H9 (cell line): ENCODE results near the gene FCHSD2. TPM values are rescaled to one million over a fixed set of nuclear protein-coding genes. Genes with fewer than 3 reads are reported as not detected.

ENCODE experiments used
- DNase-seq: peaks from one replicate; pipeline ENCODE4 v3.0.0-alpha.2; 2017
- H2AFZ ChIP-seq: one replicate; pipeline ENCODE4 v1.6.1; 2013; ENCODE audit warnings: mild to moderate bottlenecking, low read length, control low read depth, moderate library complexity
- H2AK5ac ChIP-seq: 2 replicates; pipeline ENCODE4 v1.6.1; 2013; ENCODE audit warnings: low read length, control low read depth, mixed read lengths; ENCODE audit not compliant: insufficient read length
- H2BK120ac ChIP-seq: one replicate; pipeline ENCODE4 v1.6.1; 2013; ENCODE audit warnings: low read depth, mild to moderate bottlenecking, low read length, control low read depth, inconsistent platforms; ENCODE audit not compliant: poor library complexity, severe bottlenecking
- H2BK12ac ChIP-seq: 2 replicates; pipeline ENCODE4 v1.6.1; 2013; ENCODE audit warnings: low read length, control low read depth, mixed read lengths, low read depth; ENCODE audit not compliant: insufficient read length
- H2BK15ac ChIP-seq: 2 replicates; pipeline ENCODE4 v1.6.1; 2013; ENCODE audit warnings: low read depth, low read length, control low read depth
- H2BK20ac ChIP-seq: one replicate; pipeline ENCODE4 v1.6.1; 2013; ENCODE audit warnings: low read depth, mild to moderate bottlenecking, low read length, control low read depth, inconsistent platforms; ENCODE audit not compliant: poor library complexity, severe bottlenecking
- H2BK5ac ChIP-seq: 2 replicates; pipeline ENCODE4 v1.6.1; 2013; ENCODE audit warnings: low read length, control low read depth, mixed read lengths; ENCODE audit not compliant: insufficient read length
- H3K14ac ChIP-seq: 2 replicates; pipeline ENCODE4 v1.6.1; 2013; ENCODE audit warnings: low read length, control low read depth; ENCODE audit not compliant: insufficient read depth
- H3K18ac ChIP-seq: 2 replicates; pipeline ENCODE4 v1.6.1; 2013; ENCODE audit warnings: low read depth, mild to moderate bottlenecking, mixed read lengths, low read length, control low read depth; ENCODE audit not compliant: insufficient read length
- H3K23ac ChIP-seq: 2 replicates; pipeline ENCODE4 v1.6.1; 2013; ENCODE audit warnings: low read length, control low read depth, mixed read lengths, low read depth; ENCODE audit not compliant: insufficient read length
- H3K23me2 ChIP-seq: 2 replicates; pipeline ENCODE4 v1.6.1; 2013; ENCODE audit warnings: low read depth, mild to moderate bottlenecking, mixed read lengths, low read length, control low read depth; ENCODE audit not compliant: insufficient read length, poor library complexity, severe bottlenecking
- H3K27ac ChIP-seq: 2 replicates; pipeline ENCODE4 v1.5.1; 2013; ENCODE audit warnings: low read length, control low read depth, mixed read lengths, low read depth; ENCODE audit not compliant: insufficient read length
- H3K27me3 ChIP-seq: 2 replicates; pipeline ENCODE4 v1.6.1; 2013; ENCODE audit warnings: low read length, control low read depth, inconsistent platforms; ENCODE audit not compliant: insufficient read depth
- H3K4ac ChIP-seq: 2 replicates; pipeline ENCODE4 v1.6.1; 2013; ENCODE audit warnings: low read depth, mild to moderate bottlenecking, control low read depth, inconsistent platforms, low read length, moderate library complexity
- H3K4me1 ChIP-seq: 2 replicates; pipeline ENCODE4 v1.6.1; 2013; ENCODE audit warnings: low read length, control low read depth, inconsistent platforms; ENCODE audit not compliant: insufficient read depth
- H3K4me2 ChIP-seq: 2 replicates; pipeline ENCODE4 v1.6.1; 2013; ENCODE audit warnings: low read length, control low read depth, mixed read lengths; ENCODE audit not compliant: insufficient read length, insufficient read depth
- H3K56ac ChIP-seq: 2 replicates; pipeline ENCODE4 v1.6.1; 2013; ENCODE audit warnings: low read depth, mild to moderate bottlenecking, mixed read lengths, low read length, control low read depth; ENCODE audit not compliant: insufficient read length
- H3K79me1 ChIP-seq: 2 replicates; pipeline ENCODE4 v1.6.1; 2013; ENCODE audit warnings: low read depth, mild to moderate bottlenecking, moderate library complexity, low read length, control low read depth, inconsistent platforms; ENCODE audit not compliant: insufficient read depth, poor library complexity, severe bottlenecking
- H3K79me2 ChIP-seq: 2 replicates; pipeline ENCODE4 v1.6.1; 2013; ENCODE audit warnings: low read length, control low read depth, inconsistent platforms; ENCODE audit not compliant: insufficient read depth
- H3K9ac ChIP-seq: 2 replicates; pipeline ENCODE4 v1.6.1; 2013; ENCODE audit warnings: low read length, control low read depth, mixed read lengths; ENCODE audit not compliant: insufficient read length; ENCODE audit errors: extremely low read depth
- H3K9me3 ChIP-seq: one replicate; pipeline ENCODE4 v1.6.1; 2013; ENCODE audit warnings: low read depth, low read length, inconsistent platforms; ENCODE audit not compliant: control insufficient read depth
- H3T11ph ChIP-seq: one replicate; pipeline ENCODE4 v1.6.1; 2013; ENCODE audit warnings: mild to moderate bottlenecking, low read length, control low read depth, inconsistent platforms
- H4K20me1 ChIP-seq: one replicate; pipeline ENCODE4 v1.6.1; 2013; ENCODE audit not compliant: control insufficient read depth, insufficient read length, insufficient read depth
- H4K5ac ChIP-seq: 2 replicates; pipeline ENCODE4 v1.6.1; 2013; ENCODE audit warnings: low read depth, mild to moderate bottlenecking, mixed read lengths, low read length, control low read depth; ENCODE audit not compliant: insufficient read length
- H4K8ac ChIP-seq: replicated peaks from 2 replicates; pipeline ENCODE4 v1.6.1; 2013; ENCODE audit warnings: low read length, control low read depth, mixed read lengths, low read depth; ENCODE audit not compliant: insufficient read length
- H4K91ac ChIP-seq: 2 replicates; pipeline ENCODE4 v1.6.1; 2013; ENCODE audit warnings: low read depth, mild to moderate bottlenecking, moderate library complexity, mixed read lengths, low read length, control low read depth; ENCODE audit not compliant: insufficient read length
- H3K27ac Mint-ChIP-seq, 3 experiments: 2 replicates in 2 of 3; 3 replicates in 1 of 3; pipeline ENCODE4 v1.8.0; 2020 to 2021; ENCODE audit warnings: mixed read lengths in 3 of 3, mild to moderate bottlenecking in 1 of 3, moderate library complexity in 1 of 3
- H3K27me3 Mint-ChIP-seq: 2 replicates; pipeline ENCODE4 v1.8.0; 2021; ENCODE audit warnings: low read depth, mild to moderate bottlenecking, moderate library complexity, mixed read lengths
- H3K36me3 Mint-ChIP-seq, 3 experiments: 2 replicates in 2 of 3; 3 replicates in 1 of 3; pipeline ENCODE4 v1.8.0; 2020 to 2021; ENCODE audit warnings: low read depth in 3 of 3, mixed read lengths in 3 of 3; ENCODE audit not compliant: insufficient read depth in 1 of 3
- H3K4me1 Mint-ChIP-seq, 2 experiments: 2 replicates each; pipeline ENCODE4 v1.8.0; 2020; ENCODE audit warnings: mixed read lengths in 2 of 2
- H3K4me3 Mint-ChIP-seq, 2 experiments: 2 replicates in 1 of 2; 3 replicates in 1 of 2; pipeline ENCODE4 v1.8.0; 2020 to 2021; ENCODE audit warnings: mild to moderate bottlenecking in 2 of 2, mixed read lengths in 2 of 2, moderate library complexity in 1 of 2
- H3K9me3 Mint-ChIP-seq, 2 experiments: 2 replicates in 1 of 2; 3 replicates in 1 of 2; pipeline ENCODE4 v1.8.0; 2020; ENCODE audit warnings: mild to moderate bottlenecking in 2 of 2, mixed read lengths in 2 of 2, moderate library complexity in 1 of 2
- WGBS: extraction: QIAGEN DNeasy Blood & Tissue Kit; methylation state at CpG from one replicate; pipeline ENCODE4 v1.1.7; 2013; ENCODE audit warnings: missing lambda C conversion rate, low lambda C conversion rate, mixed read lengths; ENCODE audit not compliant: insufficient read length; ENCODE audit errors: extremely low coverage; 5-methylcytosine and 5-hydroxymethylcytosine counted together
- total RNA-seq: library from RNA; stranded (reverse); gene quantifications from 2 replicates; pipeline ENCODE4 v1.2.1, GENCODE V29; 2021
- TF ChIP-seq, protein P1 (sequence below): fragments of 200-600 bp; sonication (generic); conservative IDR thresholded peaks from 3 replicates; pipeline ENCODE4 v1.8.0; 2021; ENCODE audit warnings: antibody characterized with exemption, mild to moderate bottlenecking

Gene FCHSD2
- total RNA-seq, 1 experiment from 2014 or later, result 17.8 TPM

DNA sequence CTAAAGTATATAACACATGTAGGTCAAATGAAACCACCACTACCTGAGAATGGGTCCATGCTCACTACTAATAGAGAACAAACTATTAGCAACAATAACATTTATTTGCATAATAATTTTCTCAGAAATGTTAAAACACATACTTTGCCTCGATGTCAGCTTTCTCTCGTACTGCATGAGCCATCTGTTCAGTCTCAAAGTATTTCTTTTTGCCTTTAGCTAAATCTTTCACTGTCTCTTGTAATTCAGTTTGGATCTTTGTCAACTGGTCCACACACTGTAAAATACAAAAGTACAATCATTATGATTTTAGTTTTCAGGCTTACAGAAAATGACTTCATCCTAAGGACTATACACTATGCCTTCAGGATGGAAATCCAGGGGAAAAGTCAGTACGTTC, 153.3 kb downstream of the FCHSD2 start:
- H2BK5ac ChIP-seq, result no peak overlapping the region

More for the DNA sequence above, 153.3 kb downstream of the FCHSD2 start:
- no peak for DNase-seq
- Mint-ChIP-seq H3K27ac (no peak overlapping the region), H3K27me3 (no peaks in the 10 kb centered on the region), H3K9me3 (peaks cover 0 to 2% of the 10 kb centered on the region in 2 experiments; a peak in 1 of 5 replicates), H3K4me1 (peaks cover 5 to 10% of the 10 kb centered on the region in 2 experiments), H3K4me3 (no peak overlapping the region), H3K36me3 (0 out of 7 replicates have a peak, but pooled peaks cover 0 to 3% (median 0%) of the 10 kb centered on the region in 3 experiments)
- TF ChIP-seq, protein P1, sequence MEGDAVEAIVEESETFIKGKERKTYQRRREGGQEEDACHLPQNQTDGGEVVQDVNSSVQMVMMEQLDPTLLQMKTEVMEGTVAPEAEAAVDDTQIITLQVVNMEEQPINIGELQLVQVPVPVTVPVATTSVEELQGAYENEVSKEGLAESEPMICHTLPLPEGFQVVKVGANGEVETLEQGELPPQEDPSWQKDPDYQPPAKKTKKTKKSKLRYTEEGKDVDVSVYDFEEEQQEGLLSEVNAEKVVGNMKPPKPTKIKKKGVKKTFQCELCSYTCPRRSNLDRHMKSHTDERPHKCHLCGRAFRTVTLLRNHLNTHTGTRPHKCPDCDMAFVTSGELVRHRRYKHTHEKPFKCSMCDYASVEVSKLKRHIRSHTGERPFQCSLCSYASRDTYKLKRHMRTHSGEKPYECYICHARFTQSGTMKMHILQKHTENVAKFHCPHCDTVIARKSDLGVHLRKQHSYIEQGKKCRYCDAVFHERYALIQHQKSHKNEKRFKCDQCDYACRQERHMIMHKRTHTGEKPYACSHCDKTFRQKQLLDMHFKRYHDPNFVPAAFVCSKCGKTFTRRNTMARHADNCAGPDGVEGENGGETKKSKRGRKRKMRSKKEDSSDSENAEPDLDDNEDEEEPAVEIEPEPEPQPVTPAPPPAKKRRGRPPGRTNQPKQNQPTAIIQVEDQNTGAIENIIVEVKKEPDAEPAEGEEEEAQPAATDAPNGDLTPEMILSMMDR, result no peak
- no peaks in the 10 kb centered on the region for H3K4me1 ChIP-seq
- no peaks in the 10 kb centered on the region for H3K9me3 ChIP-seq
- no peak overlapping the region for H2AFZ ChIP-seq
- no peaks in the 10 kb centered on the region for H4K20me1 ChIP-seq
- H3K14ac ChIP-seq, result no peak overlapping the region
- H2BK15ac ChIP-seq, result no peak overlapping the region
- H2AK5ac ChIP-seq, result no peak overlapping the region
- H4K5ac ChIP-seq, result no peak overlapping the region
- no peak overlapping the region for H3K23ac ChIP-seq
- H3K4me2 ChIP-seq, result no peak overlapping the region
- no peak overlapping the region for H4K91ac ChIP-seq
- no peak overlapping the region for H2BK12ac ChIP-seq
- no peak overlapping the region for H2BK20ac ChIP-seq
- H3K27me3 ChIP-seq, result no peaks in the 10 kb centered on the region
- no peak overlapping the region for H3K4ac ChIP-seq
- H3K9ac ChIP-seq, result no peak overlapping the region
- H3K23me2 ChIP-seq, result no peaks in the 10 kb centered on the region
- H3K79me2 ChIP-seq, result no peaks in the 10 kb centered on the region
- H3K56ac ChIP-seq, result no peak overlapping the region
- no peaks in the 10 kb centered on the region for H3K79me1 ChIP-seq
- H2BK120ac ChIP-seq, result no peak overlapping the region
- no CpG with 5 or more reads among the region's 3 CpGs for WGBS
- no peak overlapping the region for H3K18ac ChIP-seq
- no peak overlapping the region for H3T11ph ChIP-seq
- no peak overlapping the region for H4K8ac ChIP-seq
- no peak overlapping the region for H3K27ac ChIP-seq
